ENCODE measurements around the gene UBTD1.

The UBTD1 gene

GRCh38 chr10:97483921-97484320, 14.8 kb upstream of the UBTD1 start:
- DNase-seq, result no peak

- no peak for DNase-seq
Observed at GRCh38 chr10:97485647-97486281, 13.0 kb upstream of the UBTD1 start.

- no peak for DNase-seq
Observed at GRCh38 chr10:97490592-97490991, 8.1 kb upstream of the UBTD1 start.

GRCh38 chr10:97494151-97494550, 4.6 kb upstream of the UBTD1 start:
- DNase-seq, result no peak

GRCh38 chr10:97494863-97495506, 3.7 kb upstream of the UBTD1 start:
- DNase-seq, result no peak

GRCh38 chr10:97497572-97498075, 1.1 kb upstream of the UBTD1 start:
- peak; percentile 10 for DNase-seq

GRCh38 chr10:97498076-97498840, 466 bp upstream of the UBTD1 start, which contains the start of gene MMS19:
Gene MMS19, minus strand, starts transcription at chr10:97498422. Its CDS starts 38 bp downstream, at chr10:97498384.
- DNase-seq, result peak; percentile 83

GRCh38 chr10:97499561-97500296, 1.0 kb downstream of the UBTD1 start:
- DNase-seq, result no peak

- no peak for DNase-seq
Observed at GRCh38 chr10:97500297-97500575, 1.5 kb downstream of the UBTD1 start.

- DNase-seq, result no peak
Observed at GRCh38 chr10:97502916-97503315, 4.2 kb downstream of the UBTD1 start.

GRCh38 chr10:97503406-97503805, 4.7 kb downstream of the UBTD1 start:
- no peak for DNase-seq

- DNase-seq, result no peak
Observed at GRCh38 chr10:97505152-97505551, 6.4 kb downstream of the UBTD1 start.

- DNase-seq, result no peak
Observed at GRCh38 chr10:97506199-97506991, 7.7 kb downstream of the UBTD1 start.

GRCh38 chr10:97508342-97508741, 9.6 kb downstream of the UBTD1 start:
- no peak for DNase-seq

GRCh38 chr10:97509120-97509680, 10.5 kb downstream of the UBTD1 start:
- no peak for DNase-seq

- no peak for DNase-seq
Observed at GRCh38 chr10:97510686-97511085, 12.0 kb downstream of the UBTD1 start.

GRCh38 chr10:97511711-97512440, 13.2 kb downstream of the UBTD1 start:
- DNase-seq, result no peak

- DNase-seq, result no peak
Observed at GRCh38 chr10:97512993-97513392, 14.3 kb downstream of the UBTD1 start.

GRCh38 chr10:97514344-97514743, 15.6 kb downstream of the UBTD1 start:
- DNase-seq, result no peak

- DNase-seq, result no peak
Observed at GRCh38 chr10:97515271-97515978, 16.7 kb downstream of the UBTD1 start.
